GM12873 (cell line): ENCODE measurements around the gene HSPH1.

Experiments used
- TF ChIP-seq, protein P1 (sequence below): IDR thresholded peaks from 2 replicates; pipeline ENCODE4 v1.5.1; 2012; ENCODE audit warnings: low read depth, mild to moderate bottlenecking, moderate library complexity, low read length, control low read depth; ENCODE audit not compliant: insufficient read depth; ENCODE audit errors: missing control alignments

Gene HSPH1

DNA sequence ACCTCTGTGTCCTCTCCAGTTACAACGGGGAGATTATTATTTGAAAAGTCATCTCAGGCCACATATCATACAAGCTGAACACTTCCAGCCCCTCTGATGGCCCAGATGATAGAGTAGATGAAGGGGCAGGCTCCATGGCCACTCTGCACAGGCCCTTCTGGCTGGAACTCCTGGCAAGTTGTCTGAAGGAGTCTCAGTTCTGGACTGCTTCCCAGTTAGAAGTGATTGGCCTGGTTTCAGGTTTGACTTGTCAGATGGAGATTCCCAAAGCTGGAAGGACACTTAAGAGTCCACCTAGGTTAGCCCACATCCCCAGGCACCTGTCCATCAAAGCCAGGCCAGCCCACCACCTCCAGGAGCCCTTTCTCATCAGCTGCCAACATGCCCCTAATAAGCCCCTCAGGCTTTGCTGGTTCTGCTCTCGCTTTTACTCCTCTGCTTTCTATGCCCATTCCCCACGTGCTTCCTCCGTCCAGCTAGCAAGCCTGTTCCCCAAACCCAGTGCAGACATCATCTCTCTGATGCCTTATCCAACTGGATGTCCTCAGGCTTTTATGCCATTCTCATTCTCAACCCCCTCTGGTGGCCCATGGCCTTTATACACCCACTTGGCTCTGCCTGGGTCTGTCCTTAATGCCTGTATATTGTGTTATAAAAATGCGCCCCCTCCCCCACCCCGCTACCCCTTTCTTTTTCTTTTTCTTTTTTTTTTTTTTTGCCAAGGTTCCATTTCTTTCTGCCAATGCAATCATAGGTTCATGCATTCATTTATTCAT is 56.5 kb downstream of the HSPH1 start:
- TF ChIP-seq, protein P1, sequence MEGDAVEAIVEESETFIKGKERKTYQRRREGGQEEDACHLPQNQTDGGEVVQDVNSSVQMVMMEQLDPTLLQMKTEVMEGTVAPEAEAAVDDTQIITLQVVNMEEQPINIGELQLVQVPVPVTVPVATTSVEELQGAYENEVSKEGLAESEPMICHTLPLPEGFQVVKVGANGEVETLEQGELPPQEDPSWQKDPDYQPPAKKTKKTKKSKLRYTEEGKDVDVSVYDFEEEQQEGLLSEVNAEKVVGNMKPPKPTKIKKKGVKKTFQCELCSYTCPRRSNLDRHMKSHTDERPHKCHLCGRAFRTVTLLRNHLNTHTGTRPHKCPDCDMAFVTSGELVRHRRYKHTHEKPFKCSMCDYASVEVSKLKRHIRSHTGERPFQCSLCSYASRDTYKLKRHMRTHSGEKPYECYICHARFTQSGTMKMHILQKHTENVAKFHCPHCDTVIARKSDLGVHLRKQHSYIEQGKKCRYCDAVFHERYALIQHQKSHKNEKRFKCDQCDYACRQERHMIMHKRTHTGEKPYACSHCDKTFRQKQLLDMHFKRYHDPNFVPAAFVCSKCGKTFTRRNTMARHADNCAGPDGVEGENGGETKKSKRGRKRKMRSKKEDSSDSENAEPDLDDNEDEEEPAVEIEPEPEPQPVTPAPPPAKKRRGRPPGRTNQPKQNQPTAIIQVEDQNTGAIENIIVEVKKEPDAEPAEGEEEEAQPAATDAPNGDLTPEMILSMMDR: no peak

DNA sequence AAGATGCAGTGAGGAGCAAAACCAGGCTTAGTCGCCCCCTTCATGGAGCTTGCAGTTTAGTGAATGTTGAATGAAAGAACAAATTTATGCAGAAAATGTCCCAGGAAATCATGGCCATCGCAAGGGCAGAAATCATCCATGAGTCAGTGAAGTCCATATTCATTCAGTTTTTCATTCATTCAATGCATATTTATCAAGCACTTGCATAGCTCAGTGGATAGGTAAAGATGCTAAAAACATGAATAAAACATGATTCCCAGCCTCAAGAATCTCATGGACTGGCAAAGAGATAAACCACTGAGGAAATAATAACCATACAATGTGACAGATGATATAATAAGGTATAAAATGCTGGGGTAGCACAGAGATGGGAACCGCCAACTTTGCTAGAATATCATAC is 58.8 kb downstream of the HSPH1 start:
- TF ChIP-seq, protein P1: no peak

DNA sequence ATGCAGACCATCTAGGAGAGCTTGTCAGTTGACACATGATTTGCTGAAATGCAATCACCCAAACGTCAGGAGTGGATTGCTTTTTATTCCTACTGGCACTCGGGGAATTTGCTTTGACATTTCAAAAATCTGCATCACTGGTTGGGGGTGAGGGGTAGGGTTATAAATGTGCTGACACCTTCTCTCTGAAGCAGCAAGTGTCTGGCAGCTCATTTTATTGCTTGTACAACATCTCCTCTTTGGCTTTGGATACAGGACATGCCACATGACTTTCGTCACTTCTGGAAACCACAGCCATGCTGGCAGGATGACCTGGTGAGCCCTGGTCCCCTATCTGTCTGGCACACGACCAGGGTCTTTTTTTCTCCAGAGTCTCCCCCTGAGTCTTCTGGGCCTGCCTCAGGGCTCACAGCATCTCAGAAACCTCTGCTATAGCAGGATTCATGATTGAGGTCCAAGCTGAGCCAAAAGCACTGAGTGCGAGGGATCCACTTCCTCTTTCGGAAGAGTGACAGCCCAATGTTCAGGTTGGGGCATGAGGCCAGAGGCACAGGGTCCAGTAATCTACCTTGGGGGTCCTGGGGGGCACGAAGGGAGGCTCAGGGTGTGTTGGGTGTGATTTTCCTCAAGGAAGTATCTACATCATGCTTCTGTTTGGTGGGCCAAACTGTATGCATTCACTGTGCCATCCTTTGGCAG is 60.1 kb downstream of the HSPH1 start:
- TF ChIP-seq, protein P1: no peak

- TF ChIP-seq, protein P1: no peak
Observed at GRCh38 chr13:31100721-31101120, 61.0 kb downstream of the HSPH1 start.

GRCh38 chr13:31096654-31097302 is 64.9 kb downstream of the HSPH1 start:
- TF ChIP-seq, protein P1: no peak

- TF ChIP-seq, protein P1: no peak
Observed at GRCh38 chr13:31094331-31095015, 67.2 kb downstream of the HSPH1 start.

DNA sequence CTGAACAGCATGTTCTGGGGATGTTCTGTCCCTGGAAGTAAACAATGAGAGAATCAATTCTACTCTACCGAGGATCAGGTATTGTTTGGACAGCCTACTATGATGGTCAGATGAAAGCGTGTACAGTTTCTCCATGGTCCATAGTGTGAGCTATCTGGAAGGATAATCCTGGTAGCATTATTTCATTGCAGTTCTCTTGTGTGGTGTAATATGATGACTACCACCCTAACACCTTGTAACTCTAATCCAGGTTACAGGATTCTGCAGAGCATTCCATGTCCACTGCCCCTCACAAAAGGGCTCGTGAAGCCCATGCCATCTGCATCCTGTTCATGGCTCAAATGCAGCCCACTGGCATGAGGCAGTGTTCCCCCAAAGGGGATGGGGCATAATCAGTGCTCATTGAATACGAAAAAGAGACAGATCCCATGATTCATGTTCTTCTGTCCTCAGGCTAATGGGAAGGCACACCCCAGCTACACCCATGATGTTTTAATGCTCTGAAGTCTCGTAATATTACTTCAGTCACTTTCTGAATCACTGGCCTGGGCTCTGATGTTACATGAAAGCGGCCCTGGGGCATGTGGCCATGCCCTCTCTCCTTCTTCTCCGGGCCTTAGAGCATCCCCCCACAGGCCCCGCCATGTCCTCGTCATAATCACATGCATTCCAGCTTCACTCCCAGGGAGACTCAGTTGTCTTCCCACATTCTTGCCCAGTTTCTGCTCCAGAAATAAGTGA is 68.4 kb downstream of the HSPH1 start:
- TF ChIP-seq, protein P1: no peak
